HepG2 (cell line): ENCODE data around the gene ZNF628. TPM values are rescaled to one million over a fixed set of nuclear protein-coding genes. Genes with fewer than 3 reads are reported as not detected.
A peak's percentile ranks its signal among the peaks of the same experiment; 100 is the strongest.

Source experiments
- ARNT2 ChIP-seq: sonication (generic); formaldehyde crosslinking; IDR thresholded peaks from 2 replicates; pipeline ENCODE4 v1.8.0; 2022; ENCODE audit warnings: mild to moderate bottlenecking, low read depth, missing genetic modification reagents, moderate library complexity
- FOSL2 ChIP-seq: sonication (generic); formaldehyde crosslinking; IDR thresholded peaks from 2 replicates; pipeline ENCODE4 v1.4.0; 2020; ENCODE audit warnings: missing genetic modification reagents
- GABPB1 ChIP-seq: IDR thresholded peaks from 2 replicates; pipeline ENCODE4 v1.6.1; 2016; ENCODE audit warnings: mild to moderate bottlenecking, missing genetic modification reagents, moderate library complexity, missing compliant biosample characterization
- IKZF4 ChIP-seq: sonication (generic); formaldehyde crosslinking; IDR thresholded peaks from 2 replicates; pipeline ENCODE4 v1.5.1; 2020; ENCODE audit warnings: borderline replicate concordance, mild to moderate bottlenecking, low read depth, missing genetic modification reagents; ENCODE audit errors: not compliant biosample characterization
- MTF2 ChIP-seq: sonication (generic); formaldehyde crosslinking; IDR thresholded peaks from 2 replicates; pipeline ENCODE4 v1.5.0; 2020; ENCODE audit warnings: missing genetic modification reagents, borderline replicate concordance
- MYC ChIP-seq: sonication (generic); formaldehyde crosslinking; IDR thresholded peaks from 2 replicates; pipeline ENCODE4 v1.9.0; 2021; ENCODE audit warnings: missing genetic modification reagents, borderline replicate concordance
- NFYB ChIP-seq: sonication (generic); formaldehyde crosslinking; IDR thresholded peaks from 2 replicates; pipeline ENCODE4 v1.4.0; 2020; ENCODE audit warnings: missing genetic modification reagents
- PHF5A ChIP-seq: IDR thresholded peaks from one replicate; pipeline ENCODE4 v1.6.1; 2018; ENCODE audit warnings: low read depth, missing genetic modification reagents; ENCODE audit not compliant: unreplicated experiment
- POLR2AphosphoS2 ChIP-seq: IDR thresholded peaks from 2 replicates; pipeline ENCODE4 v1.6.1; 2011; ENCODE audit warnings: low read depth, low read length, improper control_type of control experiment
- SMAD1 ChIP-seq: sonication (generic); formaldehyde crosslinking; IDR thresholded peaks from 2 replicates; pipeline ENCODE4 v1.4.0; 2020; ENCODE audit warnings: missing genetic modification reagents, low read depth, mild to moderate bottlenecking, borderline replicate concordance
- SMC3 ChIP-seq: IDR thresholded peaks from 2 replicates; pipeline ENCODE4 v1.6.1; 2011; ENCODE audit warnings: low read length, improper control_type of control experiment
- SP5 ChIP-seq: IDR thresholded peaks from 2 replicates; pipeline ENCODE4 v1.6.1; 2016; ENCODE audit warnings: low read depth, borderline replicate concordance
- ZFYVE20 ChIP-seq: sonication (generic); formaldehyde crosslinking; IDR thresholded peaks from 2 replicates; pipeline ENCODE4 v1.8.0; 2023; ENCODE audit warnings: low read depth, mild to moderate bottlenecking, moderate library complexity, missing genetic modification reagents, borderline replicate concordance
- ZNF605 ChIP-seq: sonication (generic); formaldehyde crosslinking; IDR thresholded peaks from 2 replicates; pipeline ENCODE4 v1.8.0; 2022; ENCODE audit warnings: mild to moderate bottlenecking, missing genetic modification reagents
- ZNF660 ChIP-seq: sonication (generic); formaldehyde crosslinking; IDR thresholded peaks from 2 replicates; pipeline ENCODE4 v1.5.1; 2020; ENCODE audit warnings: mild to moderate bottlenecking, low read depth, missing genetic modification reagents, borderline replicate concordance
- polyA plus RNA-seq, 8 experiments: library from polyadenylated mRNA; depleted of rRNA in 3 of 8; stranded (reverse) in 7 of 8; unstranded in 1 of 8; fragments of >200 nt; fragmentation: Illumina TruSeq in 4 of 8; extraction: Trizol in 4 of 8; gene quantifications; 2 replicates each; pipeline versions ENCODE4 v1.2.1 to v1.2.3, GENCODE V29; 2011 to 2016; ENCODE audit warnings: low read depth in 4 of 8, missing spikeins in 1 of 8, mixed read lengths in 1 of 8; ENCODE audit not compliant: insufficient read depth in 1 of 8
- total RNA-seq, 5 experiments: library from RNA; depleted of rRNA; stranded (reverse); fragments of >200 nt; fragmentation: Illumina TruSeq; extraction: Trizol; gene quantifications; 2 replicates each; pipeline ENCODE4 v1.2.3, GENCODE V29; 2016; ENCODE audit warnings: low read depth in 1 of 5
- TF ChIP-seq, protein P1 (sequence below): sonication (generic); formaldehyde crosslinking; IDR thresholded peaks from 2 replicates; pipeline ENCODE4 v1.4.0; 2020; ENCODE audit warnings: missing genetic modification reagents
- TF ChIP-seq, protein P2 (sequence below): IDR thresholded peaks from 2 replicates; pipeline ENCODE4 v1.6.1; 2016; ENCODE audit warnings: missing compliant biosample characterization, missing genetic modification reagents, borderline replicate concordance
- TF ChIP-seq, protein P3 (sequence below): sonication (generic); formaldehyde crosslinking; IDR thresholded peaks from 2 replicates; pipeline ENCODE4 v1.4.0; 2020; ENCODE audit warnings: mild to moderate bottlenecking, missing genetic modification reagents
- TF ChIP-seq, protein P4 (sequence below): sonication (generic); formaldehyde crosslinking; IDR thresholded peaks from 2 replicates; pipeline ENCODE4 v1.4.0; 2020; ENCODE audit warnings: missing genetic modification reagents

The ZNF628 gene
- total and polyA plus RNA-seq, 2 of the 13 experiments (the other 11 are each of a cell fraction or from before 2014, with no cell fraction given) = 0.54 to 1.2 TPM

DNA sequence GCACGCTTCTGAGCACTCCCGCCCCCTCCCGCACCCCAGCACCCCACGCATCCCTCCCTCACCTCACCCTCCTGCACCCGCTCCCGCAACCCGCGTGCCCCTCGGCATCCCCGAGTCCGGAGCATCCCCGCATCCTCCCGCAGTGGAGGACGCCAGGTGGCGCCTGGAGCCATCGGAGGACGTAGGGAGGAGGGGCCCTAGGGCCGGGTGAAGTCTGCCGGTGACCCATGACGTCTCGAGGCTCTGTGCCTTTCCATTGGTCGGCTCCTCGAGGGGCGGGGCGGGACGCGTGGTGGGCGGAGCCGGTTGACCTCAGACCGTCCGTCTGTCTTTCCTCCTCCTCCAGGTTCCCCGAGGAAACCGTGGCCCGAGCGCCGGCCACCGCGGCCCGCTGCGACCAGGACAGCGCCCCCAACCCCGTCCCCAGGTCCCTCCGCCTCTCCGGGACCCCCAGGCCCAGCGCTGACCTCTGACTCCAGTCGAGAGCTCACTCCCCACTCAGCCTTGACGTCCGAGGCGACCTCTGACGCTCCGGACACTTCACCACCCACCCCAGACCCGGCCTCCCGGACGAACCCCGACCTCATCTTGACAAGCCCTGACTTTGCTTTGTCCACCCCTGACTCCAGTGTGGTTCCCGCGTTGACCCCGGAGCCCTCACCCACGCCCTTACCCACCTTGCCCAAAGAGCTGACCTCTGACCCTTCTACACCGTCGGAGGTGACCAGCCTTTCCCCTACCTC, 40.6 kb downstream of the ZNF628 start (continued):
- TF ChIP-seq, protein P1, sequence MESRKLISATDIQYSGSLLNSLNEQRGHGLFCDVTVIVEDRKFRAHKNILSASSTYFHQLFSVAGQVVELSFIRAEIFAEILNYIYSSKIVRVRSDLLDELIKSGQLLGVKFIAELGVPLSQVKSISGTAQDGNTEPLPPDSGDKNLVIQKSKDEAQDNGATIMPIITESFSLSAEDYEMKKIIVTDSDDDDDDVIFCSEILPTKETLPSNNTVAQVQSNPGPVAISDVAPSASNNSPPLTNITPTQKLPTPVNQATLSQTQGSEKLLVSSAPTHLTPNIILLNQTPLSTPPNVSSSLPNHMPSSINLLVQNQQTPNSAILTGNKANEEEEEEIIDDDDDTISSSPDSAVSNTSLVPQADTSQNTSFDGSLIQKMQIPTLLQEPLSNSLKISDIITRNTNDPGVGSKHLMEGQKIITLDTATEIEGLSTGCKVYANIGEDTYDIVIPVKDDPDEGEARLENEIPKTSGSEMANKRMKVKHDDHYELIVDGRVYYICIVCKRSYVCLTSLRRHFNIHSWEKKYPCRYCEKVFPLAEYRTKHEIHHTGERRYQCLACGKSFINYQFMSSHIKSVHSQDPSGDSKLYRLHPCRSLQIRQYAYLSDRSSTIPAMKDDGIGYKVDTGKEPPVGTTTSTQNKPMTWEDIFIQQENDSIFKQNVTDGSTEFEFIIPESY (CRISPR knock-in tag) = 0 out of 2 replicates have a peak, but pooled peaks have one; percentile 19
- TF ChIP-seq SMC3 (peak; percentile 79; the same call in 1 of the 2 replicates), ZNF660 (no peak), POLR2AphosphoS2 (no peak), ARNT2 (CRISPR knock-in tag) (no peak), ZNF605 (no peak), MYC (CRISPR knock-in tag) (no peak), SMAD1 (no peak), FOSL2 (CRISPR knock-in tag) (peak; percentile 47; the same call in 1 of the 2 replicates), IKZF4 (CRISPR knock-in tag) (no peak), GABPB1 (peak; percentile 80), PHF5A (peak; percentile 69), NFYB (CRISPR knock-in tag) (peak; percentile 93), MTF2 (CRISPR knock-in tag) (peak; percentile 95), SP5 (CRISPR knock-in tag) (peak; percentile 79), ZFYVE20 (no peak)
- TF ChIP-seq, protein P2, sequence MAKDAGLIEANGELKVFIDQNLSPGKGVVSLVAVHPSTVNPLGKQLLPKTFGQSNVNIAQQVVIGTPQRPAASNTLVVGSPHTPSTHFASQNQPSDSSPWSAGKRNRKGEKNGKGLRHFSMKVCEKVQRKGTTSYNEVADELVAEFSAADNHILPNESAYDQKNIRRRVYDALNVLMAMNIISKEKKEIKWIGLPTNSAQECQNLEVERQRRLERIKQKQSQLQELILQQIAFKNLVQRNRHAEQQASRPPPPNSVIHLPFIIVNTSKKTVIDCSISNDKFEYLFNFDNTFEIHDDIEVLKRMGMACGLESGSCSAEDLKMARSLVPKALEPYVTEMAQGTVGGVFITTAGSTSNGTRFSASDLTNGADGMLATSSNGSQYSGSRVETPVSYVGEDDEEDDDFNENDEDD = peak; percentile 37; the same call in 1 of the 2 replicates
- TF ChIP-seq, protein P3, sequence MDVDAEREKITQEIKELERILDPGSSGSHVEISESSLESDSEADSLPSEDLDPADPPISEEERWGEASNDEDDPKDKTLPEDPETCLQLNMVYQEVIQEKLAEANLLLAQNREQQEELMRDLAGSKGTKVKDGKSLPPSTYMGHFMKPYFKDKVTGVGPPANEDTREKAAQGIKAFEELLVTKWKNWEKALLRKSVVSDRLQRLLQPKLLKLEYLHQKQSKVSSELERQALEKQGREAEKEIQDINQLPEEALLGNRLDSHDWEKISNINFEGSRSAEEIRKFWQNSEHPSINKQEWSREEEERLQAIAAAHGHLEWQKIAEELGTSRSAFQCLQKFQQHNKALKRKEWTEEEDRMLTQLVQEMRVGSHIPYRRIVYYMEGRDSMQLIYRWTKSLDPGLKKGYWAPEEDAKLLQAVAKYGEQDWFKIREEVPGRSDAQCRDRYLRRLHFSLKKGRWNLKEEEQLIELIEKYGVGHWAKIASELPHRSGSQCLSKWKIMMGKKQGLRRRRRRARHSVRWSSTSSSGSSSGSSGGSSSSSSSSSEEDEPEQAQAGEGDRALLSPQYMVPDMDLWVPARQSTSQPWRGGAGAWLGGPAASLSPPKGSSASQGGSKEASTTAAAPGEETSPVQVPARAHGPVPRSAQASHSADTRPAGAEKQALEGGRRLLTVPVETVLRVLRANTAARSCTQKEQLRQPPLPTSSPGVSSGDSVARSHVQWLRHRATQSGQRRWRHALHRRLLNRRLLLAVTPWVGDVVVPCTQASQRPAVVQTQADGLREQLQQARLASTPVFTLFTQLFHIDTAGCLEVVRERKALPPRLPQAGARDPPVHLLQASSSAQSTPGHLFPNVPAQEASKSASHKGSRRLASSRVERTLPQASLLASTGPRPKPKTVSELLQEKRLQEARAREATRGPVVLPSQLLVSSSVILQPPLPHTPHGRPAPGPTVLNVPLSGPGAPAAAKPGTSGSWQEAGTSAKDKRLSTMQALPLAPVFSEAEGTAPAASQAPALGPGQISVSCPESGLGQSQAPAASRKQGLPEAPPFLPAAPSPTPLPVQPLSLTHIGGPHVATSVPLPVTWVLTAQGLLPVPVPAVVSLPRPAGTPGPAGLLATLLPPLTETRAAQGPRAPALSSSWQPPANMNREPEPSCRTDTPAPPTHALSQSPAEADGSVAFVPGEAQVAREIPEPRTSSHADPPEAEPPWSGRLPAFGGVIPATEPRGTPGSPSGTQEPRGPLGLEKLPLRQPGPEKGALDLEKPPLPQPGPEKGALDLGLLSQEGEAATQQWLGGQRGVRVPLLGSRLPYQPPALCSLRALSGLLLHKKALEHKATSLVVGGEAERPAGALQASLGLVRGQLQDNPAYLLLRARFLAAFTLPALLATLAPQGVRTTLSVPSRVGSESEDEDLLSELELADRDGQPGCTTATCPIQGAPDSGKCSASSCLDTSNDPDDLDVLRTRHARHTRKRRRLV (CRISPR knock-in tag) = 0 out of 2 replicates have a peak, but pooled peaks have one; percentile 34
- TF ChIP-seq, protein P4, sequence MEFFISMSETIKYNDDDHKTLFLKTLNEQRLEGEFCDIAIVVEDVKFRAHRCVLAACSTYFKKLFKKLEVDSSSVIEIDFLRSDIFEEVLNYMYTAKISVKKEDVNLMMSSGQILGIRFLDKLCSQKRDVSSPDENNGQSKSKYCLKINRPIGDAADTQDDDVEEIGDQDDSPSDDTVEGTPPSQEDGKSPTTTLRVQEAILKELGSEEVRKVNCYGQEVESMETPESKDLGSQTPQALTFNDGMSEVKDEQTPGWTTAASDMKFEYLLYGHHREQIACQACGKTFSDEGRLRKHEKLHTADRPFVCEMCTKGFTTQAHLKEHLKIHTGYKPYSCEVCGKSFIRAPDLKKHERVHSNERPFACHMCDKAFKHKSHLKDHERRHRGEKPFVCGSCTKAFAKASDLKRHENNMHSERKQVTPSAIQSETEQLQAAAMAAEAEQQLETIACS = no peak
